GM12878 (cell line): ENCODE results near the gene BCAS4. TPM values are rescaled to one million over a fixed set of nuclear protein-coding genes. Genes with fewer than 3 reads are reported as not detected.

ENCODE experiments used
- ATF7 ChIP-seq: fragments of 450-650 bp; IDR thresholded peaks from 2 replicates; pipeline ENCODE4 v1.6.1; 2016; ENCODE audit warnings: low read depth, mild to moderate bottlenecking
- BACH1 ChIP-seq: fragments of 450-650 bp; IDR thresholded peaks from 2 replicates; pipeline ENCODE4 v1.6.1; 2017; ENCODE audit warnings: mild to moderate bottlenecking, borderline replicate concordance
- CBFB ChIP-seq: IDR thresholded peaks from 2 replicates; pipeline ENCODE4 v1.6.1; 2016; ENCODE audit warnings: antibody characterized with exemption, low read depth
- CBX5 ChIP-seq: sonication (generic); IDR thresholded peaks from 2 replicates; pipeline ENCODE4 v1.6.1; 2016; ENCODE audit warnings: low read depth, moderate library complexity, mild to moderate bottlenecking, inconsistent platforms
- GABPA ChIP-seq: IDR thresholded peaks from 2 replicates; pipeline ENCODE4 v1.6.1; 2014; ENCODE audit warnings: antibody characterized with exemption, low read depth, mild to moderate bottlenecking, inconsistent platforms
- GATAD2B ChIP-seq: fragments of 450-650 bp; conservative IDR thresholded peaks from 2 replicates; pipeline ENCODE4 v1.6.1; 2017; ENCODE audit warnings: low read depth, mild to moderate bottlenecking, moderate library complexity
- HSF1 ChIP-seq: fragments of 150-350 bp; IDR thresholded peaks from 2 replicates; pipeline ENCODE4 v1.6.1; 2014; ENCODE audit warnings: mild to moderate bottlenecking, low read depth, low read length
- MTA2 ChIP-seq: fragments of 450-650 bp; IDR thresholded peaks from 2 replicates; pipeline ENCODE4 v1.6.1; 2016; ENCODE audit warnings: low read depth, mild to moderate bottlenecking, moderate library complexity
- MTA3 ChIP-seq: IDR thresholded peaks from 2 replicates; pipeline ENCODE4 v1.6.1; 2012; ENCODE audit warnings: low read length, inconsistent platforms, borderline replicate concordance
- NFYA ChIP-seq: IDR thresholded peaks from 2 replicates; pipeline ENCODE4 v1.6.1; 2011; ENCODE audit warnings: low read depth, mild to moderate bottlenecking, low read length, improper control_type of control experiment, borderline replicate concordance
- POLR2AphosphoS2 ChIP-seq: IDR thresholded peaks from 2 replicates; pipeline ENCODE4 v1.6.1; 2011; ENCODE audit warnings: low read depth, mild to moderate bottlenecking, low read length, improper control_type of control experiment, moderate library complexity
- POU2F2 ChIP-seq: IDR thresholded peaks from 3 replicates; pipeline ENCODE4 v1.6.1; 2011; ENCODE audit warnings: low read depth, mild to moderate bottlenecking, low read length, borderline replicate concordance
- RAD51 ChIP-seq: fragments of 450-650 bp; IDR thresholded peaks from 2 replicates; pipeline ENCODE4 v1.6.1; 2016; ENCODE audit warnings: moderate library complexity, mild to moderate bottlenecking, inconsistent platforms
- SIN3A ChIP-seq: IDR thresholded peaks from 2 replicates; pipeline ENCODE4 v1.6.1; 2012; ENCODE audit warnings: low read depth, low read length, improper control_type of control experiment
- SMAD1 ChIP-seq: fragments of 450-650 bp; IDR thresholded peaks from 2 replicates; pipeline ENCODE4 v1.6.1; 2018; ENCODE audit warnings: mild to moderate bottlenecking, low read depth; ENCODE audit not compliant: partially characterized antibody
- SMAD5 ChIP-seq: IDR thresholded peaks from 2 replicates; pipeline ENCODE4 v1.6.1; 2016; ENCODE audit warnings: antibody characterized with exemption, low read depth
- SPI1 ChIP-seq: IDR thresholded peaks from 2 replicates; pipeline ENCODE4 v1.6.1; 2011; ENCODE audit warnings: low read depth, mild to moderate bottlenecking, low read length, moderate library complexity, borderline replicate concordance; ENCODE audit not compliant: insufficient read depth
- SREBF2 ChIP-seq: IDR thresholded peaks from 2 replicates; pipeline ENCODE4 v1.6.1; 2012; ENCODE audit warnings: mild to moderate bottlenecking, low read length
- STAT3 ChIP-seq: IDR thresholded peaks from 2 replicates; pipeline ENCODE4 v1.6.1; 2011; ENCODE audit warnings: low read depth, low read length, improper control_type of control experiment
- ZNF24 ChIP-seq: fragments of 450-650 bp; IDR thresholded peaks from 2 replicates; pipeline ENCODE4 v1.6.1; 2017; ENCODE audit warnings: antibody characterized with exemption, mild to moderate bottlenecking
- ZZZ3 ChIP-seq: IDR thresholded peaks from 2 replicates; pipeline ENCODE4 v1.6.1; 2011; ENCODE audit warnings: low read depth; ENCODE audit not compliant: control insufficient read depth, insufficient read length
- polyA plus RNA-seq, 11 experiments: library from polyadenylated mRNA; depleted of rRNA in 4 of 11; unstranded in 6 of 11; stranded (reverse) in 5 of 11; fragments of >200 nt; fragmentation: Nextera tagmentation in 4 of 11; fragmentation: Illumina TruSeq in 1 of 11; extraction: Ambion mirVana in 4 of 11; extraction: Trizol in 1 of 11; gene quantifications; 1 replicate in 1 of 11; 2 replicates in 10 of 11; pipeline versions ENCODE4 v1.2.1 to v1.2.3, GENCODE V29; 2011 to 2016; ENCODE audit warnings: inconsistent platforms in 2 of 11, missing spikeins in 2 of 11, low read depth in 1 of 11
- total RNA-seq, 4 experiments: library from RNA; depleted of rRNA in 3 of 4; stranded (reverse); fragments of >200 nt in 3 of 4; fragmentation: Illumina TruSeq in 1 of 4; extraction: Trizol in 1 of 4; gene quantifications; 2 replicates each; pipeline versions ENCODE4 v1.2.1 to v1.2.3, GENCODE V29; 2013 to 2021
- TF ChIP-seq, protein P1 (sequence below): fragments of 450-650 bp; IDR thresholded peaks from 2 replicates; pipeline ENCODE4 v1.6.1; 2017; ENCODE audit warnings: mild to moderate bottlenecking, moderate library complexity
- TF ChIP-seq, protein P2 (sequence below): IDR thresholded peaks from 2 replicates; pipeline ENCODE4 v1.6.1; 2012; ENCODE audit warnings: low read depth, low read length, improper control_type of control experiment
- TF ChIP-seq, protein P3 (sequence below): fragments of 450-650 bp; IDR thresholded peaks from 2 replicates; pipeline ENCODE4 v1.6.1; 2014; ENCODE audit warnings: mild to moderate bottlenecking

Gene BCAS4
- total and polyA plus RNA-seq, 10 of the 15 experiments (the other 5 are each of a cell fraction or from before 2014, with no cell fraction given), result 14.8 to 214 (median 65.3) TPM

DNA sequence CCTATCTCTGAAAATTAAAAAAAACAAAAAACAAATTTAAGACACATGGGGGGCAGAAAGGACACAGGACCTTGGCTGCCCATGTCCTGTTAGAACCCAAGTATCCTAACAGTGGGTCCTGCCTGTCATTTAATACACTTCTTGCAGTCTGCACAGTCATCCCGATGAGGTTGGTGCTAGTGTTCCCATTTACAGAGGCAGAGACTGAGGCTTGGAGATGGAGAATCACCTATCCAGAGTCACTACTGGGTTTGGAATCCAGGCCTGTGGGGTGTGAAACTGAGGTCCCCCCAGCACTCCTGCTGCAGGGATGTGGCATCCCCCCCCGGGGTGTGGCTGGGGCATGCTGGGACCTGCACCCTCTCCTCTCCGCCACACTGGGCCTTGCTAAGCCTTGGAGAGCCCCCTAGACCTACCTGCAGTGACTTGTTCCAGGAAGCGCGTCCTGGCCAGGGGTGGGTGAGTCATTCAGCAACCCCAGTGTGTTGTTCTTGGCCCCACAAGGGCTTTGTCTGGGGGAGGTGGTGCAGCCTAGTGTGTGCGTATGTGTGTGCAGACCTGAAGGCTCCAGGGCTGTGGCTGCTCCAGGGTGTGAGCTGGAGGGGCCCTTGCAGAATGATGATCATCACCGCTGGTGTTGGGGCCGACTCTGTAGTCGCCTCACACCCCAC lies 49.7 kb downstream of the BCAS4 start (continued):
- no peak for TF ChIP-seq NFYA
- no peak for TF ChIP-seq MTA3
- no peak for TF ChIP-seq GABPA
- TF ChIP-seq, protein P1, sequence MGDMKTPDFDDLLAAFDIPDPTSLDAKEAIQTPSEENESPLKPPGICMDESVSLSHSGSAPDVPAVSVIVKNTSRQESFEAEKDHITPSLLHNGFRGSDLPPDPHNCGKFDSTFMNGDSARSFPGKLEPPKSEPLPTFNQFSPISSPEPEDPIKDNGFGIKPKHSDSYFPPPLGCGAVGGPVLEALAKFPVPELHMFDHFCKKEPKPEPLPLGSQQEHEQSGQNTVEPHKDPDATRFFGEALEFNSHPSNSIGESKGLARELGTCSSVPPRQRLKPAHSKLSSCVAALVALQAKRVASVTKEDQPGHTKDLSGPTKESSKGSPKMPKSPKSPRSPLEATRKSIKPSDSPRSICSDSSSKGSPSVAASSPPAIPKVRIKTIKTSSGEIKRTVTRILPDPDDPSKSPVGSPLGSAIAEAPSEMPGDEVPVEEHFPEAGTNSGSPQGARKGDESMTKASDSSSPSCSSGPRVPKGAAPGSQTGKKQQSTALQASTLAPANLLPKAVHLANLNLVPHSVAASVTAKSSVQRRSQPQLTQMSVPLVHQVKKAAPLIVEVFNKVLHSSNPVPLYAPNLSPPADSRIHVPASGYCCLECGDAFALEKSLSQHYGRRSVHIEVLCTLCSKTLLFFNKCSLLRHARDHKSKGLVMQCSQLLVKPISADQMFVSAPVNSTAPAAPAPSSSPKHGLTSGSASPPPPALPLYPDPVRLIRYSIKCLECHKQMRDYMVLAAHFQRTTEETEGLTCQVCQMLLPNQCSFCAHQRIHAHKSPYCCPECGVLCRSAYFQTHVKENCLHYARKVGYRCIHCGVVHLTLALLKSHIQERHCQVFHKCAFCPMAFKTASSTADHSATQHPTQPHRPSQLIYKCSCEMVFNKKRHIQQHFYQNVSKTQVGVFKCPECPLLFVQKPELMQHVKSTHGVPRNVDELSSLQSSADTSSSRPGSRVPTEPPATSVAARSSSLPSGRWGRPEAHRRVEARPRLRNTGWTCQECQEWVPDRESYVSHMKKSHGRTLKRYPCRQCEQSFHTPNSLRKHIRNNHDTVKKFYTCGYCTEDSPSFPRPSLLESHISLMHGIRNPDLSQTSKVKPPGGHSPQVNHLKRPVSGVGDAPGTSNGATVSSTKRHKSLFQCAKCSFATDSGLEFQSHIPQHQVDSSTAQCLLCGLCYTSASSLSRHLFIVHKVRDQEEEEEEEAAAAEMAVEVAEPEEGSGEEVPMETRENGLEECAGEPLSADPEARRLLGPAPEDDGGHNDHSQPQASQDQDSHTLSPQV, result no peak
- no peak for TF ChIP-seq ZNF24
- TF ChIP-seq ATF7, result peak; percentile 79
- TF ChIP-seq SREBF2, result no peak
- 0 out of 2 replicates have a peak, but pooled peaks have one; percentile 8 for TF ChIP-seq CBX5
- TF ChIP-seq GATAD2B, result peak; percentile 76; the same call in 1 of the 2 replicates
- TF ChIP-seq CBFB, result peak; percentile 83; the same call in 1 of the 2 replicates
- no peak for TF ChIP-seq HSF1
- TF ChIP-seq SMAD1, result no peak
- TF ChIP-seq POLR2AphosphoS2, result no peak
- no peak for TF ChIP-seq RAD51
- TF ChIP-seq, protein P2, sequence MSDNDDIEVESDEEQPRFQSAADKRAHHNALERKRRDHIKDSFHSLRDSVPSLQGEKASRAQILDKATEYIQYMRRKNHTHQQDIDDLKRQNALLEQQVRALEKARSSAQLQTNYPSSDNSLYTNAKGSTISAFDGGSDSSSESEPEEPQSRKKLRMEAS, result no peak; the same call in 1 of the 2 replicates
- TF ChIP-seq POU2F2, result peak; percentile 81; the same call in 2 of the 3 replicates
- no peak for TF ChIP-seq SIN3A
- TF ChIP-seq MTA2, result peak; percentile 79
- peak; percentile 23; the same call in 1 of the 2 replicates for TF ChIP-seq SPI1
- TF ChIP-seq BACH1, result peak; percentile 46; the same call in 1 of the 2 replicates
- TF ChIP-seq ZZZ3, result no peak
- no peak; the same call in 1 of the 2 replicates for TF ChIP-seq STAT3
- no peak for TF ChIP-seq SMAD5
- TF ChIP-seq, protein P3, sequence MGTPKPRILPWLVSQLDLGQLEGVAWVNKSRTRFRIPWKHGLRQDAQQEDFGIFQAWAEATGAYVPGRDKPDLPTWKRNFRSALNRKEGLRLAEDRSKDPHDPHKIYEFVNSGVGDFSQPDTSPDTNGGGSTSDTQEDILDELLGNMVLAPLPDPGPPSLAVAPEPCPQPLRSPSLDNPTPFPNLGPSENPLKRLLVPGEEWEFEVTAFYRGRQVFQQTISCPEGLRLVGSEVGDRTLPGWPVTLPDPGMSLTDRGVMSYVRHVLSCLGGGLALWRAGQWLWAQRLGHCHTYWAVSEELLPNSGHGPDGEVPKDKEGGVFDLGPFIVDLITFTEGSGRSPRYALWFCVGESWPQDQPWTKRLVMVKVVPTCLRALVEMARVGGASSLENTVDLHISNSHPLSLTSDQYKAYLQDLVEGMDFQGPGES, result no peak
